Glomerular visceral epithelial cell (primary cell): ENCODE results near the gene SIGLEC12.
"Not testable (repeated sequence)": the region's sequence is repeated elsewhere in the genome, so short reads cannot be mapped to it uniquely, and the experiment has no call there.

ENCODE experiments used
- DNase-seq: peaks from one replicate; pipeline ENCODE4 v3.0.0-alpha.2; 2016; ENCODE audit errors: extremely low spot score

The SIGLEC12 gene

DNA sequence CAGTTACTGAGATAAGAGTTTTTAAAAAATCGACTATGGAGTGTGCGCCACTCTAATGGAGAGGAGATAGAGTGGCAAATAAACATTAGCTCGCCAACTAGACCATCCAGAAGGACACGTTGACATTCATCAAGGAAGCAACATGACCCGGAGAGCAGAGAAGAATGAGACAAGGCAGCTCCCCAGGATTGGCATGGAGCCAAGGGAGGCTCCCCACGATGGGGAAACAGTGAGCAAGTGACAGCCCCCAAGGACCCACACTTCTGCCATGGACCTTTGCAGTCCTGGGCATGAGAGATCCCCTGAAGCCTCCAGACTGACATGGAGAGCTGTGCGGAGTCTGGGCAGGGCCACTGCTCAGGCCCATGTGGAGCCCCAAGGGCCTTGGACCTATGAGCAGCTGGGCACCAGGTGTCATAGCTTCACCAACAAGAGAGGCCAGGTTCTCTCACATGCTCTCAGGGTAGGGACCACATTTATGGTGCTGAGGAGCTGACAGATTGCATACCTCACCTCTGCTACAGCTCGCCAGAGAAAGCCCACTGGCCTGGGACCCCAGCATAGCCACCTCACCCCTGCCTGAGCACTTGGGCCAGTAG lies 23.2 kb upstream of the SIGLEC12 start:
- DNase-seq: no peak

DNA sequence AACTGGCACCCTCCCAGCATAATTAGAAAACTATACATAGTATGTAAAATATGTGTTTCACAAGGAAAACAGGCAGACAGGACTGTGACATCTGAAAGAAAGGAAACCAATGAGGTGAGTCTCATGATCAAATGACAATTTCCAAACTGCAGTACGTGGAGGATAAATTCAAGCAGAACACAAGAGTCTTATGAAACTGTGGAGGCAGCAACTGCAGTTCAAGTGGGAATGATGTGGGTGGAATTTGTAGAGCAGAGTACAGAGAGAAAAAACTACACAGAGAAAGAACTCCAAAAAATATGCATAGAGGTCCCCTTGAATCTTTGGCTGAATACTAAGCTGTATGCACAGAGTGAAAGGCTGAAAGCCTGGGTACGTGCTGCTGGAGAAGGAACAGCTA lies 20.2 kb upstream of the SIGLEC12 start:
- no peak for DNase-seq

DNA sequence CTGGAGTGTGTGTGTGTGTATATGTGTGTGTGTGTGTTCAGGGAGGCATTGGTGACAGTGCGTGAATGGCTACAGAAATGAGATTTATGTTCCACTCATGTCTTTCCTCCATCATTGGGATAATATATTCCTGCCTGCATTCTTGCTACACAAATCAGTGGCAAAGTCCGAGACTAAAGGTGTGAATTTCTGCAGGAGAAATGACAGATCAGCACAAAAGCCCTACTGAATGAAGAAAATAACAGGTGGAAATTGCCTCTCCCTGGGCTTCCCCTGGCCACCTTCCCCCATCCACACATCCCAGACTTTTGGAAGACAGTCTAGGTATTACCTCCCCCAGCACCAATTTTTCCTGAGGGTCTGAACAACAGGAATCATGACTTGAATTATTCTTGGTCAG lies 19.8 kb upstream of the SIGLEC12 start:
- DNase-seq: no peak

DNA sequence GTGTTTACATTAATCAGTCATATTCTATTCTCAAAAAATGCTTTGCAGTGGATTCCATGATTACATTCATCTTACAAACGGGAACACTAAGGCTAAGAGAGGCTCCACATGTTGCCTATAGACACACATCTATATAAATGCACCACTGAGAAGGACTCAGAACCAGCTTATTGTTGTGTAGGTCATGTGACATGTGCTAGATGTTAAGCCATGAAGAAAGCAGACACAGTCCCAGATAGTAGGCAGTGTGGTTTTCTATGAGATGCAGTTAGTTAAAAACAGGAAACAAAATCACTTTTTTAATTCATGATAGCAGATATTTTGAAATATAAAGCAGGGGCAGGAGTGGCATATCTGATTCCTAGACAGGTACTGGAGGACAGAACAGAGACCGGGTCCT lies 19.1 kb upstream of the SIGLEC12 start:
- DNase-seq: no peak

DNA sequence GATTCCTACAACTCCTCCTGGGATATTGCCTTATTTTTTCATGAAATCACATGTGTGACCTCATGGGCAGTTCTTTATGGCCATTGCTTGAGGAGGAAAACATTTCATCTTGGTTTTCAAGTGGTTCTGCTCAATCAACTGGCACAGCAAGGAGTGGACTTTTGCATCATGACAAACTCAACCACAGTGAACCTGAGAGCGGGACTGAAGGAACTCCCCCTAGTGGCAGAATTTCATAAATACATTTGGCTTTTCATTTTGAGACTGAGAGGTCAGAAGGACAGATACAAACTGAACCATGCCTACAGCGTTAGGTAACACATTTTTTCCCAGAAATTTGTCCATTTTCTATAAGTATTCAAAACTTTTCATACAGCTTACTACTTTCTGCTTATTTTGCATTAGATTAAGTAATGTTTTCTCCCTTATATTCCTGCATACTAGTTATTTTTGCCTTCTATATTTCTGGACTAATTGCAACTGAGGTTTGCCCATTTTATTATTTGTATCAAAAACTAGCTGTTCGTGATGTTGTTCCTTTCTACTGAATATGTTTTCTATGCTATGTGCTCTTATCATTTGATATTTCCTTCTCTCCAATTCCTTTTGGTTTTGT lies 13.4 kb upstream of the SIGLEC12 start:
- DNase-seq: peak; percentile 51

DNA sequence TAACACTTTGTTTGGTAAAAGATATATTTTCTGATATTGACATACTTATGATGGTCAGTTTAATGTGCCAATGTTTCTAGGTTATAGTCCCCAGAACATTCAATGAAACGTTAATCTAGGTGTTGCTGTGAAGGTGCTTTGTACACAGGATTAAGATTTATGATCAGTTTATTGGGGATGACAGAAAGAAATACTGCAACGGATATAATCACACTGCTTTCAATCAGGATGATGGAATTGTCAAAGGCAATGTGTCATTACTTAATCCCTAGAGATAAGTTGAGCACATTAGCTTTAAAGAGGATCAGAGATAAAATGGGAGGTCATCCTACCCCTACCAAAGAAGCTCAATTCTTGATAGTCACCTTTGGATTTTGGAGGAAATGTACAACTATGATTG lies 12.4 kb upstream of the SIGLEC12 start:
- DNase-seq: no peak

DNA sequence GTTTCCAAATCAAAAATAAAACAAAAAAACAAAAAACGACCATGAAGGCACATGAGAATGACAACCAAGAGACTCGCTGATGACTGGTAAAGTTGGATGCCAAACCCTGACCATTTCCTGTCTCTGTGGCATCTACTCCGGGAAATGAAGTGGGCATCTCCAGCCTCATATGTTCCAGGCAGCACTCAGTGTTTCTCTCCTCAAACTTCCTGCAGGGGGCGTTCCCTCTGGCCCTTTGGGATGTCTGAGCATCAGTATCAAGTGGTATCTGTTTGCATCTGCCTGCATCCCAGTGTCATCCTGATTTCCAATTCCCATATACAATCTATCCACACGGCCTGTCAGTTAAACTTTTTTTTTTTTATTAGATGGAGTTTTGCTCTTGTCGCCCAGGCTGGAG lies 9.8 kb upstream of the SIGLEC12 start:
- no peak for DNase-seq

DNA sequence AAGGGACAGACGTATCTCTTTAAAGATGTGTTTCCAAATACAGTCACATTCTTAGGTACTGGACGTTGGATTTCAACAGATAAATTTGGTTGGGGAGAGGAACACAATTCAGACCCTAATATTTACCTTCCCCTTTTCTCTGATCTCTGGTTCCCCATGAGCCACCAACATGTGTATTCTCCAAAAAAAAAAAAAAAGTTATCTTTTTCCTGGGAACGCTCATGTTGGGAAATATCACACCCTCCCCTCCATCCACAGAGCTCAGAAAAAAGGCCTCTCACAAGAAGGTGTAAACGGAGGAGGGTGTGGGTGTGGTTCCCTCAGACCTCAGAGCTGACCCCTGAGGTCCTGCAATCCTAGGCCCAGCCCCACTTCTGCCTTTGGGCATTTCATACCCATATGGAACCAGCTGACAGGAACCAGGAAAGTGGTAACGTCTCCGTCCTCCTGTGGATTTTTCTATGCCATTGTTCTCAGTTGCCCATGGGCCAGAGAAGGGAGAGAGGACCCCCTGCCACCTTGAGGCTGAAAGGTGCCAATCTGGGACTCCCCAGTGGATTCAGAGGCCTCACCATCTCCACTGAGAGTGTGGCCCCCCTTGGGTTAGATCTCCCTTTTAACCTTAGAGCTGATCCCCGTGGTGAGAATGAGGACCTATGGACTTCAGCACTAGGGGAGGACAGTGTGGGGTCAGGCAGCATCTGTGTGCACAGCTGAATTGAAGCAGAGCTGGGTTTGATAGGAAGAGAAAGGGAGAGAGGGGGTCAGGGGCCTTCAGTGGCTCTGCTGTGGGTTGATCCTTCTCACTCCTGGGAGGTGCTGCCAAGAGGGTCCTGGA lies 8.4 kb upstream of the SIGLEC12 start:
- DNase-seq: no peak

DNA sequence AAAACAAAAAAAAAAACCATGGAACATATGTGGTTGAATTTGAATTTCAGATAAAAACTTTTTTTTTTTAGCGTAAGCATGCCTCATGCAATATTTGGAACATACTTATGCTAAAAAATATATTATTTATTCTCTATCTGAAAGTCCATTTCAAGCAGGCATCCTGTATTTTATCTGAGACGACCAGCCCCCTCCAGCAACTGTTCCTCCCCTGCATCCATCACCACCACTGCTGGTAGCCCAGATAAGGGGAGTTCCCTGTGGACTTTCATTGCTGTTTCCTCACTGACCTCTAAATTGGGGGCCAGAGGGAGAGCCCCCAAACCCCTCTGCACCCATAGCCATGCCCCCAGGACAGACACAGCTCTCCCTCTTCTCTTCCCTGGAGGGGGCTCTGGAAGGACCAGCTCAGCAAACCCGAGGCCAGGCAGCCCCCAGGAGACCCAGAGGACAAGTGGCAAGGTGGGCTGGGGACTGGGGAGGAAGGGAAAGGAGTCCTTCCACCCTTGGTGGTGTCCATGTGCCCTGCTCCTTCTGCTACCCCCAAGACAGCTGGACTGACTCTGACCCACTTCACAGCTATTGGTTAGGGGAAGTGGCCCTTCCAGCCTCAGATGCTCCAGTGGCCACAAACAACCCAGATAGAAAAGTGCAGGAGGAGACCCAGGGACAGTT lies 6.6 kb upstream of the SIGLEC12 start:
- DNase-seq: no peak

DNA sequence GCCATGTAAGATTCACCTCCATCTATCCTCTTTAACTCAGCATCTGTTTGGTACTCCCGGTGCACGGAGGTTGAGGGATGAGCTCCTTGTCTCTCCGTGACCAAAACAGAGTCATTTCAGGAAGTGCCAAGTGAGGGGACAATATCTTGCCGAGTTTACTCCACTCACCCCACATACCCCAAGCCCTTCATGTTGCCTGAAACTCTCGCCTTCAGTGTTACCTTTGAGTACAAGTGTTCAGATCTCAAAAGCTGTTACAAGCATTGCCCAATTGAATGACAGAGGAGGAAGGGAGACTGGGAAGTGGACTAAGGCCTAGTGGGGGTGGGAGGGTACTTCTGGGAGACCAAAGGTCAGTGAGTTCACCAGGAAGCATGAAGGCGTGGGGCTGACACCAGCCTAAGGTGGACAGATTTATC lies 6.0 kb upstream of the SIGLEC12 start:
- no peak for DNase-seq

DNA sequence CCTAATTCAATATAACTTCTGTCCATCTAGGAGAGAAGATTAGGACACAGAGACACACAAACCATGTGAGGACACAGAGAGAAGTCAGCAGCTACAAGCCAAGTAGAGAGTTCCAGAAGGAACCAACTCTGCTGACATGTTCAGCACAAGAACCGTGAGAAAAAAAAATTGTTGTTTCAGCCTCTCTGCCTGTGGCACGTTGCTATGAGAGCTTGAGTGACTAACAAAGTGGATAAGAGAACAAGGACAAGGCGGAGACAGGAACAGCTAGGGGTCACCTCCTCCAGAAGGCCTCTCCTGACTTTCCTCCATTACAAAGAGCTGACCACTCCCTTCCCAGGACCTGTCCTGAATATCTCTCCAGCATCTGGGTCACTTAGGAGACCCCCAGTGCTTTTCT lies 5.6 kb upstream of the SIGLEC12 start:
- DNase-seq: no peak

DNA sequence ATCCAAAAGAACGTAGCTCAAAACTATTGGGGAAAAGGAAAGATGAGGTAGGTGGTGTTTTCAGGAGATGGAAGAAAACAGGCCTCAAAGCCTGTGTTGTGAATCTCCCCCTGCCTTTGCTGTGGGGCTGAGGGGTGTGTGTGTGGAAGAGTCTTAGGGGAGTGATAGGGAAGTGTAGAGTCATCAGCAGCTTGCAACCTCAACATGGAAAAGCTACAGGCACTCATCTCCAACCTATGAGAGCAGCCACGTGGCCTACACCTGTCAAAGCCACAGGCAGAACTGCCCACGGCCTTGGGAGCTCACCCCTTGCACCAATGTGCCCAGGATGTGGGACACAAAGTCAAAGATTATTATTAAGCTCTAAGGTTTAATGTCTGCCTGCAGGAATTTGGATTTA lies 4.3 kb upstream of the SIGLEC12 start:
- no peak for DNase-seq

DNA sequence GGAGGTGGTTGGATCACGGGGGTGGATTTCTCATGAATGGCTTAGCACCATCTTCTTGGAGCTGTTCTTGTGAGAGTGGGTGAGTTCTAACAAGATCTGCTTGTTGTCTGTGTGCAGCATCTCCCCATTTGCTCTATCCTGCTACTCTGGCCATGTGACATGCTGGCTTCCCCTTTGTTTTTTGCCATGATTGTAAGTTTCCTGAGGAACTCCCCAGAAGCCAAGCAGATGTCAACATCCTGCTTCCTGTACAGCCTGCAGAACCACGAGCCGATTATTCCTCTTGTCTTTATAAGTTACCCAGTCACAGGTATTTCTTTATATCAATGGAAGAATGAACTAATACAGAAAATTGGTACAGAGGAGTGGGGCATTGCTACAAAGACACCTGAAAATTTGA lies 2.3 kb upstream of the SIGLEC12 start:
- no peak for DNase-seq

DNA sequence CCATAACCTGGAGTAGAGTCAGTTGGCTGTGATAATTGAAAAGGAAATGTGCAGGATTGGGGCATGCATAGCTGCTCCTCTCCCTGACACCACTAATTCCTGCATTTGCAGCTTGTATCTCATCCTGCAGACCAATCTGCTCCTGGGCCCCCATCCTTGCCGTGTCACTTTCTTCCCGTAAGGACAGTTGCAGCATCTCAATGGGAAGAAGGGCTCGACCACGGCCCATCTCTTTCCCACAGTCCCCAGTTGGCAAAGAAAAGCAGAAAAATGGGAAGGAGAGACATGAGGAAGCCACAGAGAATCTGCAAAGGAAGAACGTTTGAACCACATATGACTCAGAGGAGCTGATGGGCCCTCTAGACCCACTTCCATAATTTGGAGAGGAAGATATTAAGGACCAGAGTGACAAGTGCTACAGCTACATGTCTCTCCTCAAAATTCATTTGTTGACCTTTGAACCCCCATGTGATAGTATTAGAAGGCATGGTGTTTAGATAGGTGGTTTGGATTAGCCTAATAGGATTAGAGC lies 1.8 kb upstream of the SIGLEC12 start:
- no peak for DNase-seq

DNA sequence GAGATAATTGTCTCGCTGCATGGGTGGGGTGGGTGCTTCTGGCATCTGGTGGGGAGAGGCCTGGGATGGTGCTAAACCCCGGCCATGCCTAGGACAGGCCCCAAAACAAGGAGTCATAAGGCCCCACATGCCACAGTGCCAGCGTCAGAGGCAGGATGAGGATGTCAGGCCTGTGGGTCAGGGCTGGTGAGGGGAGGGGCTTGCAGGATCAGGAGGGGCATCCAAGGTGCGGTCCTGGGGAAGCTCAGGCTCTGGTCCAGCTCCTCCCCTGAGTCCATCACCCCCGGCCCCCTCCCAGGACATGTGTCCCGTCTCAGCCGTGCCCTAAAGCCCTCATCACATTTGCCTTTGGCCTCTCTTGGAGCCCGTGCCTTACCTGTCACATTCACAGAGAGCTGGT lies 669 bp downstream of the SIGLEC12 start:
- not testable (repeated sequence) for DNase-seq

DNA sequence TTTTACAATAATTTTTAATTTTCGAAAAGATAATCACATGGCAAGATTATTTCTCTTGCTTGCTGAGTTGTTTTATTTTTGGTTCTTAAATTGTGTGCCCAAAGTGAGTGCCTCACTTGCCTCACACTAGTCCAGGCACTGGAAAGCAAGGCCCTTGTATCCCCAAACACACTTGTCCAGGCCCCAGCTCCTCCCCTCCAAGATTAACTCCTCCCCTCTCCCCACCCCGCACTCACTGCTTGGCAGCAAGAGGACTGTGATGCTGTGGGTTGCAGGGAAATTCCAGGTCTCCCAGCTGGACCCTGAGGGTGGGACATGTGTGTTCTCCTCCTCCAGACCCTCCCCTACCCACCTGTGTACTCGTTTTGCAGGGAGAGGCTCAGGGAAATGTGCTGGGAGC lies 3.9 kb downstream of the SIGLEC12 start:
- DNase-seq: no peak

DNA sequence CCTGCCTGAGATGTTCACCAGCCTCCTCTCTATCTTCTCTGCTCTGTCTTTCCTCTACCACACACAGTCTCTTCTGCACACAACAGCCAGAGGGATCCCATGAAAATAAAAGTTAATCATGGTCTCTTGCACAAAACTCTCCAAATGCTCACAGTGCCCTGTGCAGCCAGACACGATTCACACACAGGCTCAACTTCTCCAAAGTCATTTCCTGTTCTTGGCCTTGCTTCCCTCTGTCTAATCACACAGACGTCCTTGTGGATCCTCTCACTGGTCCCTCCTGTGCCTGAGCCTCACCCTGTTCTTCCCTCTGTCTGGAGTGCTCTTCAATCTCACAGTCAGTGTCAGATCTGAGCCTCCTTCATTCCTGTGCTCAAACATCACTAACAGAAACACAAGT lies 7.8 kb downstream of the SIGLEC12 start:
- DNase-seq: no peak

DNA sequence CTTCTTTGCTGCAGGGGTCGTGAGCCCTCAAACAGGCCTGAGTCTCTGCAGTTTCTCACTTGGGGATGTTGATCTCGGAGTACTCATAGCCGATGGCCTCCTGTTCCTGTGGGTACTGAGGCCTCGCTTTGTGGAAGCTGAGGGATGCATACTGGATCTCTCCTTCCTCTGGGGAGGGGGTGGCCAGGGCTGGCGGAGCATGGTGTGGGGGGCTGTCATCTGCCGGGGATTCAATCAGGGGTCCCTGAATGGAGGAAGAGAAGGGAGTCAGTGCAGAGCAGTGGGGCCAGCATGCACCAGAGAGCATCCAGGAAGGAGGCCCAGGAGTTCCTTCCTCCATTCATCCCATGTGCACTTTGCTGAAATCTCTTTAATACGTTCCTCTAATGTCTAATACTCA lies 10.0 kb downstream of the SIGLEC12 start:
- DNase-seq: no peak

DNA sequence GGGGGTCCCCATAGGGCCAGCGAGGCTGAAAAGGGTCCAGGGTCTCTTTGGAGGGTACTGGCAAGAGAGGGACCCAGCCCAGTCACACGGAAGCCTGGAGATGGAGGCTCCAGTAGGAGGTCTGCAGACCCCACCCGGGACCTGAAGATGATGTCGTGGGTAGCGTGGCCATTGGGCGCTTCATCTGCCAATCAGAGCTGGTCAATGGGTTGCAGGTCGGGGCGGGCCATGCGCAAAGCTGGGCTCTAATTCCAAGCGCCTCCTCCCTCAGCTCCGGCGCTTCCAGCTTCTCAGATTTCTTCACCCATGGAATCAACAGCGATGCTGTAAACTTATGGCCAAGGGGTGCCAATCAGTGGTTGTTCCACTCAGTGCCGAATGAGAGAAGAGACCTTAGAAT lies 10.9 kb downstream of the SIGLEC12 start:
- no peak for DNase-seq

DNA sequence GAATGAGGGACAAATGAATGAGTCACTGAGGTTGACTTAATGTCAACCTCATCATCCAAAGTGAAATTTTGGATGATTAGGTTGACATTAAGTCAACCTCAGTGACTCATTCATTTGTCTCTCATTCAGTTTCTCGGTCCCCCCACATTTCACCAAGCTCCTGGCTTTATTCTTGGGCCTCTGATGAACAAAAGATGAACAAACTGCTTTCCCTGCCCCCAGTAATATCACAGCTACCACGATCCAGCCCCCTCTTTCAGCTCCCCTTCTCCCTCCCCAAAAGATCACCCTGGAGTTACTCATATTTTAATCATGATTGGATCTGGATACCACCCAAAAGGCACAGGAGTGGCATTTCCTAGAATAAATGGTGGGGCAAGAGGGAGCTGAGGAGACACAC lies 12.5 kb downstream of the SIGLEC12 start:
- no peak for DNase-seq

DNA sequence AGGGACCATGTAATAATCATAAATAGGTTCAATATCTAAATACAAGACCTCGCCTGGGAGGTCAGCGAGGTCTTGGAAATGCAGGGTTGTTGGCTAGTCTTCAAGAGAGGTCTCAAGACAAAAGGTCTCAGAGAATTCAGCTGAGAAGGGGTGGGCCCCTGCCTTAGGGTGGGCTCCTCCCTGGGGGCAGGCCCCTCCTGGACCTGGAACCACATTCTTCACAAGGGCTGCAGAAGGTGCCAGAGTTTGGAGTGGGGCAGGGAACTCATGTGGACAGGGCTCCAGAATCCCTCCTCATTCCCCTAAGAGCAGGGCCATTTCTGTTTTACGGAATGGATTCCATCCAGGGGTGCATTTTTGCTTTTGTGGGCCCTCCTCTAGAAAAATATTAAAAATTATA lies 13.1 kb downstream of the SIGLEC12 start:
- no peak for DNase-seq

DNA sequence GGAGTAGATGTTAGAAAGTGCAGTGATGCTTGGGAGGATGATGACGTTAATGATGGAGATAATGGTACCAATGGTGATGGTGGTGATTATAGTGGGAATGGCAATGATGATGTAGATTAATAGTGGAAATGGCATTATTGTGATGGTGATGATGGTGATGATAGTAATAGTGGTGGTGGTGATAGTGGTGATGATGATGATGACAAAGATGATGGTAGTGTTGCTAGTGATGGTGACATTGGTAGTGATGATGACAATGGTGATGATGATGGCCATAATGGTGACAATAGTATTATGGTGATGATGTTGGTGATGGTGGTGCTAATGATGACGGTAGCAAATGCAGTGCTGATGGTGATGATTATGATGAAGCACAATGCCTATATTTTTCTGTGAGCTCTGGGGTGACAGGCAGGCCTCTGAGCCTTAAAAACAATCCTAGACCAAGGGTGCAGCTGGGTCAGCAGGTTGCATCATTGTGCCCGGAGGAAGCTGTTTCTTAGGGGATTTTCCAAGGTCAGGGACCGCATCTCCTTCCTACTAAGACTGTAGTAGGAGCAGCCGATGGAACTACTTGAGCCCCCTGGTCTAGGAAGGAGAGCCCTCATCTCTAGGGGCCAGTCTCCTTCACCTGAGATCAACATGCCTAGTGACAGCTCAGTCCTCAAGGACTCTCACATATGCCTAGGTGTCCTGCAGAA lies 15.5 kb downstream of the SIGLEC12 start:
- no peak for DNase-seq
